ENCODE data around the gene ALKBH8.
A peak's percentile ranks its signal among the peaks of the same experiment; 100 is the strongest.
"Not testable (repeated sequence)": the region's sequence is repeated elsewhere in the genome, so short reads cannot be mapped to it uniquely, and the experiment has no call there.

The ALKBH8 gene

DNA sequence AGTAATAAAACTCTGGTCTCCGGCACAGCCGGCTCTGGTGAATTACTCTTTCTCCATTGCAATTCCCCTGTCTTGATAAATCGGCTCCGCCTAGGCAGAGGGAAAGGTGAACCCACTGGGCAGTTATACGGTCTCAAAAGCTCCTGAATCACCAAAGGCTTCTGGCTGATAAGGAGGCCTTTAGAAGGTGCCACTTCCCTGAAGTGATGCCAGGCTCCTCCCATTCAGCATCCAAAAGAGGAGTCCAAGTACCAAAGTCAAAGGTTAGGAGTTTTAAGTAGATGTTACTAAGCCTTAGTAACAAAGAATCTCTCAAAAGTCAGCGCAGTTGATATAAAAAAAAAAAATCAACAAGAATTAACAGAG lies 11.8 kb upstream of the ALKBH8 start:
- no peak for DNase-seq (ENCODE audit: low read depth in 2 of 2)

DNA sequence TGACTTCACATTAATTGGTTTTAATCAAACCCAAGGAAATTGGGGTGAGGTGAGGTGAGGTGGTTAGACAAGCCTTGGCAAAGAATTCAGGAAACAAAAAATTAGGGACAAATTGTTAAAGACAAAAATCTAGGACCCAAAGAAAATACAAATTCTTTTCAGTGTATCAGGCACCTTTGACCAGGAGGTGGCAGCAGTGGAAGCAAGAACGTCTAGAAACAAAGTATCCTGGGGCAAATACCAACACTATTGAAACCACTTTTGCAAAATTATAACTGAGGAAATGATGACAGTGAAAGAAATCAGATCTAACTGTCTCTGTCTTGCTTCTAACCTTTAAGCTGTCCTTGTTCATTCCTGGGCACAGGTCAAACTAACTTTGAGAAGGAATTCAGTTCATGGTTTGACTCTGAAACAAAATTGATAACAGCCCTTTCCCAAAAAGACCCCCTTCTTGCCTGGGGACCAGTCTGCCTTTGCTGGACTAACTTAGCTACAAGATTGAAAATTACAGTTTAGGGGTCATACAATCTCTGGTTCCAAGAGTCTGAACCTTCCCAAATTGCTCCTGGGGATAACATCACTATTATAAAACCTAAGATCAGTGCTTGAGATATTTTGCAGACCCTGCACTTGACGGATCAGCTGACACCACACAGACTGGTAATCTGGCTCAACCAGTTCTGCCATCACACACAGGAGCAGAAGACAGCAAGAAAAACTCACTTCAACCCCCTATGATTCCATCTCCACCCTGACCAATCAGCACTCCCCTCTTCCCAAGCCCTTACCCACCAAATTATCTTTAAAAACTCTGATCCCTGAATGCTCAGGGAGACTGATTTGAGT lies 11.2 kb upstream of the ALKBH8 start:
- DNase-seq (ENCODE audit: low read depth in 2 of 2): peak; percentile 40 to 45

DNA sequence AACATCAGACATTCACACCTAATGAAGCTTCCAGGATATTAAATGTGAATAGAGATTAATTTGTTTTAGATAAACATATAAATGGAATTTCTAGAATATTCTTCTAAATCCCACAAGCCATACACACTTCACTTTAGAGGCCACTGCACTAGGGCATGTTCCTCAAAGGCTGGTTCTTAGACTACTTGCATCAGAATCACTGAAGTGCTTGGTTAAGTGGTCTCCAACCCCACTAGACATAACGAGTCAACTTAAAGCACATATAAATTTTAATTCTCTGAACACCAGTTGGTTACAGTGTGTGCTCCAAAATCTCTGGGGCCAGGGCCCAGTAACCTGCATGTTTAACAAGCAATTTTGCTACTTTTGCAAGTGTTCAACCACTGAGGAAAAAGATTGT lies 7.9 kb upstream of the ALKBH8 start:
- no peak for DNase-seq (ENCODE audit: low read depth in 2 of 2)

DNA sequence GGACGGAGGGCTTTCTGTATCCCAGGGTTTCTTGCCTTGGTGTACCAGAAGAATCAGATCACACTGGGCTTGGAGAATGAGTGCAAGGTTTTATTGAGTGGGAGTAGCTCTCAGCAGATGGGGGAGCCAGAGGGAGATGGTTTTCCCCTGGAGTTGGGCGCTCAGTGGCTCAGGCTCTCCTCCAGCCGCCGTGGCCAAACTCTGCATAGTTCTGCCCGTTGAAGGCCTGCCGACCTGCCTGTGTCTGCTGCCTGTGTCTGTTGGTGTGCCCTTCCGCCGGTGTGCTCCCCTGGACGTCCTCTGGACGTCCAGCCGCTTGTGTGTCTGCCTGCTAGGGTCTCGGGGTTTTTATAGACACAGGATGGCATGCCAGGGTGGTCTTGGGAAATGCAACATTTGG lies 4.5 kb upstream of the ALKBH8 start:
- no peak for DNase-seq (ENCODE audit: low read depth in 2 of 2)

DNA sequence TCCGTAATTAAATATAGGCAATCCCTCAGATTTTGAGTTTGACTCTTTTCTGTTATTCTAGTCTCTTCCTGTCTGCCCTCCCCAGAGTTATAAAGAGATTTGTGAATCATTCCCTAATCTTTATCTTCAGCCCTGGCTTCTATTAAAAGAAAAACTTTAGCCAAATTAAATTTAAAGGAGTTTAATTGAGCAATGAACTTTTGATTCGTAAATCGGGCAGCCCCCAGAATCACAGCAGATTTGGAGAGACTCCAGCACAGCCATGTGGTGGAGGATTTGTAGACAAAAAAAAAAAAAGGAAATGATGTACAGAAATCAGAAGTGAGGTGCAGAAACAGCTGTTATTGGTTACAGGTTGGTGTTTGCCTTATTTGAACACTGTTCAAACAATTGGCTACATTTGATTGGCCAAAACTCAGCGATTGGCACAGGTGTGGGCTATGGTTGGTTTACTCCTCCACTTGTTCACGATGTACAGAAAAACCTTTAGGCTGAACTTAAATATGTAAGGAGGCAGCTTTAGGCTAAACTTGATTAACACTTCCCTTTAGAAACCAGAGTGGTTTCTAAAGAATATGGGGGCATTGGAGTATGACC lies 2.3 kb upstream of the ALKBH8 start:
- no peak for DNase-seq (ENCODE audit: low read depth in 2 of 2)

DNA sequence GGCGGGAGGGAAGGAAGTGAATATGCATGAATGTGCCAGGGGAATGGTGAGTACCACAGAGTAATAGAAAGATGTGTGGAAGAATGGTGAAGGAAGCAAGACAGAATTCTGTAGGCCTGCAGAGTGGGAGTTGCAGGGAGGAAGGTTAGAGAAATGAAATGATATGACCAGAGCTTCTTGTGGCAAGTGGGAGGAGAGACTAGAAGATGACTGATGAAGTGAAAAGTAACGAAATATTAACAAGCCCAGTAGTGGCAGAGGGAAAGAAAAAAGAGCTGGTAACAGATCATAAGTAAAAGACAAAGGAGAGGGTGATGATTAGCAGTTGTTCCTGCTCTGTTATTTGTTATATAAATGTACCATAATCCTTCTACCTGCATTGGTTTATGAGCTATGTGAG lies 1.0 kb upstream of the ALKBH8 start:
- no peak for DNase-seq (ENCODE audit: low read depth in 2 of 2)

DNA sequence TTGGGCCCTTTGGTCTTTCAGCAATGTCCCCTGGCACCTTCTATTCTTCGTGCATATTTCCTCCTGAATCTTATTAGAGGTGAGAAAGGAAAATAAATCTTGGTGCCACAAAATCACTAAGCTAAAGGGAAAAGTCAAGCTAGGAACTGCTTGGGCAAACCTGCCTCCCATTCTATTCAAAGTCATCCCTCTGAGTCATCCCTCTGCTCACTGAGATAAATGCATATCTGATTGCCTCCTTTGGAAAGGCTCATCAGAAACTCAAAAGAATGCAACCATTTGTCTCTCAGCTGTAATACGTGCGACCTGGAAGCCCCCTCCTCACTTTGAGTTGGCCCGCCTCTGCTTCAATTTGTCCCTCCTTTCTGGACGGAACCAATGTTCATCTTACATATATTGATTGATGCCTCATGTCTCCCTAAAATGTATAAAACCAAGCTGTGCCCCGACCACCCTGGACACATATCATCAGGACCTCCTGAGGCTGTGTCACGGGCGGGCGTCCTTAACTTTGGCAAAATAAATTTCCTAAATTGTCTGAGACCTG lies 493 bp upstream of the ALKBH8 start:
- DNase-seq (ENCODE audit: low read depth in 2 of 2): not testable (repeated sequence)

DNA sequence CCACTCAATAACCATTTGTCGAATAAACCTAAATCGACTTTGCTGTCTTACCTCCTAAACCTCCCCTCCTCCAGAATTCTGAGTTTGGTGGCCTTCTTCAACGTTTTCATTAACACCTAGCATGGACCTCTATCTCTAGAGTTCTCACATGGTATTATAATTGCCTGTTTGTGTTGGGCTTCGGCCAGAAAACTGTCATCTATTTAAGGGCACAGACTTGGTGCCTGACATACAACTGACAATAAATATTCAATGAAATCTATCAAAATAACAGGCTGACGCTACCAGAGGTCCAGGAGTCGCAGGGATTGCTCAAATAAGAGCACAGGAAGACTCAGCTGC lies 687 bp downstream of the ALKBH8 start:
- no peak for DNase-seq (ENCODE audit: low read depth in 2 of 2)

DNA sequence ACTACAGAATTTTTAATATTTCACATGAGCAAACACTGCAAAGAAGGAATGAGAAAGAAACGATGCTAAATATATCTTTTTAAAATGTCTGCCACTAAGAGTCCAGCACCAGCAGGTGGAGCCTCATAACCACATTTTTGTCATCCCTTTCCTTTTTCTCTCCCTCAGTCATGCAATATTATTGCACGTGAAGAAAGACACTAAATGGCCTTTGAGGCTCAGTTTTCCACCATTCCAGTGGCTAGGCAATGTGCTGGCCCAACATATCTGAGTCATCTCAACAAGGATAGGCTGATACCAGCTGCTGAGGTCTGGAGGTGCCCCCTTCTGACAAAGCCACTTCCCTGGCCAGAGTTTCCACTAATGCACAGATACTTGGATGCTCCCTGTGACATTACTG lies 1.8 kb downstream of the ALKBH8 start:
- no peak for DNase-seq (ENCODE audit: low read depth in 2 of 2)

DNA sequence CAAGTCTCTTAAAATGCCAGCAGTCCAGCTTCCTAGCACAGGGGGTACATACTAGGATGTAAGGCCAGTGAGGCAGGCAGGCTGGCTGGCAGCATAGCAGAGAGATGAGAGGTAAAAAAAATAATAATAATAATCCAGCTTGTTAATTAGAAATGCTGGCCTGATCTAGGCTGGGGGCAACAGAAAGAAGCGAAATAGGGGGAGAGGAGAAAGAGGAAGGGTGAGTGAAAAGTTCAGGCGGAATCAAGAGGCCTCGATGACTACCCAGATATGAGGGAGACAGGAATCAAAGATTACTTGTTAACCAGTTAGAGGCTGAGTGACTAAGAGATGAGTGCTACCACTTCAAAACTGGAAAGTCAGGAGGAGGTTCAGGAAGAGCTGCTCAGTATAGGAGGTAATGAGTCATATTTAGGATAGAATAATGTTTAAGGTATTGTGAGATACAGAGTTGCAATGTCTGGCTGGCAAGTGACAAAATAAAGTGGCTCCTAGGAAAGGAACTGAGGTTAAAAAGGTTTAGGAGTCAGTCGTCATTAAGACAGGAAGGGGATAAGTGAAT lies 2.8 kb downstream of the ALKBH8 start:
- no peak for DNase-seq (ENCODE audit: low read depth in 2 of 2)

DNA sequence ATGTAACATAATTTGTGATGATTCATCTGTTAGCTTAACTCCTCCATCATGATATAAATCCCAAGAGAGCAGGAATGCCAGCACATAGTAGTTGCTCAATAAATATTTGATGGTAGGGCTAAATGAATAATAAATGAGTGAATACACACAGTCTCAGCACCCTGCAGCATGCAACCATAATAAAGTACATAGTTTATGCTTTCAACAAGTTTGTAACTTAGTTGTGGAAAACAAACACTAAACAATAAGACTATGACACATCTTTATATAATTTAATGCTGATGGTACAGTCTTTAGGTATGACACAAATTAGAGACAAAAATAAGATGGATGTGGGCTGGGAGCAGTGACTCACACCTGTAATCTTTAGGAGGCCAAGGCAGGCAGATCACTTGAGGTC lies 3.8 kb downstream of the ALKBH8 start:
- DNase-seq (ENCODE audit: low read depth in 2 of 2): no peak

DNA sequence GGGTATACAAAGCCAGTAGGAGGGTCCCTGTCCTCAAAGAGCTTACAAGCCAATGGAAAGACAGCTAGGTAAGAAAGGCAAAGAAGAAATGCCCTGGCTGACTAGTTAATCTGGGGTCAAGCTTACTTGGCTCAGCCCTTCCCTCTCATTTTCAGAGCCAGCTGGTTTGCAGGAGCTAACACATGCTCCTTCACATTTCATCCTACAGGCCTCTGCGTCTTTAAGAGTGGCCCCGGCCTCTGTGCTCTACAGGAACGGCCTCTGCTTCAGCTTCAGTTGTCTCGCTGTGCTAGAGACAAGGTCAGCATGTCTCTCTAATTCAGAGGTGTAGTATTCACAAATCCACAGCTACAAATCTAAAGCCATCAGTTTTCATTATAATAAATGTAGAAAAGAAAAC lies 15.2 kb downstream of the ALKBH8 start:
- no peak for DNase-seq (ENCODE audit: low read depth in 2 of 2)

DNA sequence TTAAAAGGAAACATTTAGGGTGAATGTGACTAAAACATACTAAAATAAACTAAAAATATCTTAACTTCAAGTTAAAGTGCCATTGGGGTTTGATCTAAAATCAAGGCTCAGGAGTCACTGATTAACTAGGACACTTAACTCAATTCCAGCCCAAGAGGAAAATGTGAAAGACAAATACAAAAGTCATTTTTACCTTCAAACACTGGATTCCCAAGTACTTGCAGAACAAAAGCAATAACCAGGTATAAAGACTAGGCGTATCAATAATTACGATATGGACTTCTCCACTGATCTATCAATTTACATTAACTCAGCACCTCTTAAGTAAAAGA lies 15.6 kb downstream of the ALKBH8 start:
- no peak for DNase-seq (ENCODE audit: low read depth in 2 of 2)

DNA sequence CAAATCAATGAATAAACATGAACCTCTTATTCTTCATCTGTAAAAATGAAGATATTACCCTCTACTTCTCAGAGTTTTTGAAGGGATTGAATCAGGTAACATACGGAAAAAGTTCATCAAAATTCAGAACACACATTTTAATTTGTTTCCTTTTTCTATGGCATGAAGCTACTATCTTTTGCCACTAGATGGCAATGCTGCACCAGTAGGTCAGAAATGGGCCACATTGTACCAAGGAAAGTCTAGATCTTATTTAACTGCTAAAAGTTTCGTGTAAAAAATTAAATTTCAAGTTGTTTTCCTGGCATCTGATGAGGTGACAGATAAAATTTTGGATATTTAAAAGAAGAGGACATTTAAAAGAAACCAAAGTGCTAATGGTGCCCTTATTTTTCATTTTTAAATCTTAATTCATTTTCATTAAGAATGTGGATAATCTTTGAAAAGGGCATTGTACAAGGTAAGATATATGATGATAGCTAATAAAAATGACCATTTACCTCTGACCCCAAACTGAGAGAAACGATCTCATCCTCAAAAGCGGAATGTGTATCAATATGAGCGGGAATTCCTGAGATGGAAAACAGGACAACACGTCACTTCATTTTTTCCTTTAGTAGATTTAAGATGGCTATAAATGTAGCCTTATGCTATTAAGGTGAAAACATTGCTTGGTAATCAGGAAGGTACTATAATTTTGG lies 16.1 kb downstream of the ALKBH8 start:
- DNase-seq (ENCODE audit: low read depth in 2 of 2): no peak

DNA sequence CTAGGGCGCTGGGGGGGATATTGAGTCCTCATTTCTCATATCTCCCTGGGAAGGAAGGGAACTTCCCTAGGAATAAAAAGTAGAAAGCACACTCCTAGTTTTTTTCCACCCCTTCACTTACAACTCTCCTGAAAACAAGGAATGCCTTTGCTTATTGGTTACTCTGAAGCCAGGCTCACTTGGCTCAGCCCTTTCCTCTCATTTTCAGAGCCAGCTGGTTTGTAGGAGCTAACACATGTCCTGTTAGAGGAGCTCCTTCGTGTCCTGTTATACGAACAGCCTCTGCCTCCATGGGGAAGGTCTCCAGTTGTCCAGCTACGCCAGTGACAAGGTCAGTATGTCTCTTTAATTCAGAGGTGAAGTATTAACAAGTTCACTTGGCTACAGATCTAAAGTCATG lies 17.6 kb downstream of the ALKBH8 start:
- no peak for DNase-seq (ENCODE audit: low read depth in 2 of 2)

DNA sequence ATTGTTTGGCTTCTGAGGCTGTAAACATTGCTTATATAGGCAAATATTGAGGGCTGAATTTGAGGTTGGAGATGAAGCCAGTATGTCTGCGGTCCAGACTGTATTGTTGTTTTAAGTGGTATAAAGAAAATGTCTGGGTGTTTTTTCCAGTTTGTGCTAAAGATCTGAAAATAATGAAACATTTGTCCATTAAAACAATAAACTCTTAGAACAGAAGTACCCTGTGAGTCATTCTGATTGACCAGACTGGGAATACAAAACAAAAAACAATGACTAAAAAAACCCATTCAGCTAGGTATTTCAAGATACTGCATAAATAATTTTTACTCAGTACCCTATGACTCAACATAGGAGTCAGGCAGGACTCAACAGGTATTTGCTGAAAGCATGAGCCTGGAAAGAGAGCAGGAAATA lies 20.4 kb downstream of the ALKBH8 start:
- DNase-seq (ENCODE audit: low read depth in 2 of 2): no peak

DNA sequence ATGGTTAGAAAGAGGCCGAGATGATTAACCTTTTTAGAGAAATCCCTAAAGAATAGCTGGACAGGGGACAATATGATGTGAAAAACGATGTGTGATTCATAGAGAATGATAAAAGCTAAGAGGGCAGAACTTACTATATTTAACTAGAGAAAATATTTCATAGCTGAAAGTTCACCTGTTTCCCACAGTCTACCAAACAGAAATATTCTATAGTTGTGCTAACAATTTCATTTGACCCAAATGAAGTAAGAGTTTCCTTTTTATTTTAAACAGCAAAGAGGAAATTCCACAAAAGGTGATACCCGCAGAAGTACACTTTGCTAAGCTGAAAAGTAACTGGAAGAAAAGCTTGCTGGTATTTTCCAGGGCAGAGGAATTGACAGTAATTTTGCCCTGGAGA lies 26.7 kb downstream of the ALKBH8 start:
- DNase-seq (ENCODE audit: low read depth in 2 of 2): no peak

DNA sequence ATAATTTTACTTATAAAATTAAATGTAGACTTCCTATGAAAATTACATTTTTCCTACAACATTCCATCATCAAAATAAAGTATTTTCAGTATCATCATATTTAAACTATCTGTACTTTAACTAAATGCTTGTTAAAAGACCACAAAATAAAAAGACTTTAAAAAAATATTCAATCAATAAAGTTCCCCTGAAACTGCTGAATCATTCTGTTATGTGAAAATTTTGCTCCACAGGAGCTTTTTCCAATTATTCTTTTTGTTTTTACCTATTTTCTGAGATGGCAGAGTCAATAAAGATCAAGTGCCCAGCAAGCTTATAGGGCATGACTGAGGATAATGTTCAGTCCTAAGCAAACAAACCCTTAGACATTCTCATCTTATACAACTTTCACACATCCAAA lies 27.3 kb downstream of the ALKBH8 start:
- DNase-seq (ENCODE audit: low read depth in 2 of 2): no peak

DNA sequence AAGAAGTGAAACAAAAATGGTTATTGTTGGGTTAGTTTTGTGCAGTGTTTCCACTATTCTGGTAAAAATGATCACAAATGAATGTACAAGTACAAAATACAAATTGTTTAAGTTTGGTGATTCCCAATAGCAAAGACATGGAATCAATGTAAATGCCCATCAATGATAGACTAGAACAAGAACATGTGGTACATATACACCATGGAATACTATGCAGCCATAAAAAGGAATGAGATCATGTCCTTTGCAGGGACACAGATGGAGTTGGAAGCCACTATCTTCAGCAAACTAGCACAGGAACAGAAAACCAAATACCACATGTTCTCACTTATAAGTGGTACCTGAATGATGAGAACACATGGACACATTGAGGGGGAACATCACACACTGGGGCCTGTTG lies 28.4 kb downstream of the ALKBH8 start:
- DNase-seq (ENCODE audit: low read depth in 2 of 2): not testable (repeated sequence)

DNA sequence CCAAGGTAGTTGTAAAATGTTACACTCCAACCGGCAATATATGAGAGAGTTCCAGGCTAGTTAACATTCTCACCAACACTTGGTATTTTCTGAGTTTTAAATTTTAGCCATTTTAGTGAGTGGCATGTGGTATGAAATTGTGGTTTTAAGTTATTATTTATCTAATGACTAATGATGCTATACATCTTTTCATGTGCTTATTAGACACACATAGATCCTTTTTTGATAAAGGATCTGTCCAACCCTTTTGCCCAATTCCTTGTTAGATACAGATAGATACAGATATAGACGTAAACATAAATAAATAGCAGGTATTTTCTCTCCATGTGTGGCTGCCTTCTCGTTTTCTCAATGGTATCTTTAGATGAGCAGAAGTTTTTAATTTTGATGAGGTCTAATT lies 39.3 kb downstream of the ALKBH8 start:
- DNase-seq (ENCODE audit: low read depth in 2 of 2): no peak

DNA sequence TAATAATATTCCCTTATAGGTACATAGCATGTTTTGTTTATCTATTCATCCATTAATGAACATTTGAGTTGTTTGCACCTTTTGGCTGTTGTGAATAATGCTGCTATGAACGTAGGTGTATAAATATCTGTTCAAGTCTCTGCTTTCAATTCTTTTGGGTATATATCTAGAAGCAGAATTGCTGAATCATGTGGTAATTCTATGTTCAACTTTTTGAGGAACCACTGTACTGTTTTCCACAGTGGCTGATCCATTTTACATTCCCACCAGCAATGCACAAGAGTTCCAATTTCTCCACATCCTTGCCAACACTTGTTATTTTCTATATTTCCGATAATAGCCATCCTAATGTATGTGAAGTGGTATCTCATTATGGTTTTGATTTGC lies 56.7 kb downstream of the ALKBH8 start:
- no peak for DNase-seq (ENCODE audit: low read depth in 2 of 2)

DNA sequence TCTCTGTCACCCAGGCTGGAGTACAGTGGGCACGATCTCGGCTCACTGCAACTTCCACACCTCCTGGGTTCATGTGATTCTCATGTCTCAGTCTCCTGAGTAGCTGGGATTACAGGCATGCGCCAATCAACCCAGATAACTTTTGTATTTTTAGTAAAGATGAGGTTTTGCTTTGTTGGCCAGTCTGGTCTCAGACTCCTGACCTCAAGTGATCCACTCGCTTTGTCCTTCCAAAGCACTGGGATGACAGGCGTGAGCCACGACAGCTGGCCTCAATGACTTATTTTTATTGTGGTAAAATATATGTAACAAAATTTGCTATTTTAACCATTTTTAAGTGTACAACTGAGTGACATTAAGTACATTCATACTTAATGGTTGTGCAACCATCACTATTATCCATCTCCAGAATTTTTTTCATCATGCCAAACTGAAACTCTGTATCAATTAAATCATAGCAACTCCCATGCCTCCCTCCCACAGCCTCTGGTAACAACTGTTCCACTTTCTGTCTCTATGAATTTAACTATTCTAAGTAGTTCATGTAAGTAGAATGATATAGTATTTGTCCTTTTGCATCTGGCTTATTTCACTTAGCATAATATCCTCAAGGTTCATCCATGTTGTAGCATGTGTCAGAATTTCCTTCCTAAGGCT lies 57.2 kb downstream of the ALKBH8 start:
- no peak for DNase-seq (ENCODE audit: low read depth in 2 of 2)
